MM.1S (cell line): ENCODE results near the gene STAT1.

ENCODE experiments used
- DNase-seq: peaks from one replicate; pipeline ENCODE4 v3.0.0-alpha.2; 2015
- H2AFZ ChIP-seq: fragments of 300-600 bp; sonication (generic); 2 replicates; pipeline ENCODE4 v1.6.0; 2016; ENCODE audit warnings: antibody characterized with exemption, low read length
- H3F3A ChIP-seq: fragments of 300-600 bp; sonication (generic); 2 replicates; pipeline ENCODE4 v1.6.1; 2016; ENCODE audit warnings: mild to moderate bottlenecking, antibody characterized with exemption, low read length, moderate library complexity, mixed read lengths; ENCODE audit not compliant: insufficient read depth
- H3K27ac ChIP-seq: fragments of 300-600 bp; sonication (generic); 2 replicates; pipeline ENCODE4 v1.5.1; 2016; ENCODE audit warnings: mild to moderate bottlenecking, low read length
- H3K27me3 ChIP-seq: fragments of 300-600 bp; sonication (generic); replicated peaks from 2 replicates; pipeline ENCODE4 v1.6.0; 2016; ENCODE audit warnings: low read length; ENCODE audit not compliant: insufficient read depth
- H3K36me3 ChIP-seq: fragments of 300-600 bp; sonication (generic); replicated peaks from 2 replicates; pipeline ENCODE4 v1.6.1; 2016; ENCODE audit warnings: mild to moderate bottlenecking, low read length, mixed read lengths; ENCODE audit not compliant: insufficient read depth
- H3K4me1 ChIP-seq: fragments of 300-600 bp; sonication (generic); 2 replicates; pipeline ENCODE4 v1.6.1; 2016; ENCODE audit warnings: low read length, mixed read lengths
- H3K4me2 ChIP-seq: fragments of 300-600 bp; sonication (generic); 2 replicates; pipeline ENCODE4 v1.6.0; 2016; ENCODE audit warnings: low read depth, low read length
- H3K4me3 ChIP-seq: fragments of 300-600 bp; sonication (generic); 2 replicates; pipeline ENCODE4 v1.5.1; 2016; ENCODE audit warnings: low read length, mixed read lengths
- H3K79me2 ChIP-seq: fragments of 300-600 bp; sonication (generic); 2 replicates; pipeline ENCODE4 v1.6.1; 2016; ENCODE audit warnings: mixed run types, low read length, mixed read lengths
- H3K9ac ChIP-seq: fragments of 300-600 bp; sonication (generic); 2 replicates; pipeline ENCODE4 v1.6.1; 2016; ENCODE audit warnings: low read length, mixed read lengths
- H3K9me2 ChIP-seq: fragments of 300-600 bp; sonication (generic); replicated peaks from 2 replicates; pipeline ENCODE4 v1.6.1; 2016; ENCODE audit warnings: mild to moderate bottlenecking, low read length, mixed read lengths; ENCODE audit not compliant: insufficient read depth
- H3K9me3 ChIP-seq: fragments of 300-600 bp; sonication (generic); replicated peaks from 2 replicates; pipeline ENCODE4 v1.6.1; 2016; ENCODE audit warnings: mild to moderate bottlenecking, low read length, mixed read lengths; ENCODE audit not compliant: insufficient read depth
- H4K20me1 ChIP-seq: fragments of 300-600 bp; sonication (generic); 2 replicates; pipeline ENCODE4 v1.6.1; 2016; ENCODE audit warnings: mild to moderate bottlenecking, low read length, moderate library complexity, mixed read lengths; ENCODE audit not compliant: insufficient read depth
- CTCF ChIP-seq: fragments of 300-600 bp; sonication (generic); IDR thresholded peaks from 2 replicates; pipeline ENCODE4 v1.5.1; 2016; ENCODE audit warnings: antibody characterized with exemption, low read length, mixed read lengths
- EZH2 ChIP-seq: fragments of 300-600 bp; sonication (generic); optimal IDR thresholded peaks from 2 replicates; pipeline ENCODE3; 2017; ENCODE audit warnings: low read depth, mild to moderate bottlenecking, antibody characterized with exemption, low read length, mixed read lengths
- EZH2phosphoT487 ChIP-seq: fragments of 300-600 bp; sonication (generic); IDR thresholded peaks from 2 replicates; pipeline ENCODE4 v1.6.1; 2018; ENCODE audit warnings: antibody characterized with exemption, low read length

Gene STAT1

GRCh38 chr2:190972213-190972612 lies 41.8 kb downstream of the STAT1 start:
- Histone ChIP-seq H3K9me3 (no peaks in the 10 kb centered on the region), H3K79me2 (no peaks in the 10 kb centered on the region), H2AFZ (no peak overlapping the region), H3F3A (no peaks in the 10 kb centered on the region), H3K4me3 (no peak overlapping the region), H3K36me3 (0 out of 2 replicates have a peak, but pooled peaks cover 10% of the 10 kb centered on the region), H3K4me2 (no peak overlapping the region), H3K9me2 (no peaks in the 10 kb centered on the region), H4K20me1 (no peaks in the 10 kb centered on the region), H3K4me1 (no peaks in the 10 kb centered on the region), H3K9ac (no peak overlapping the region), H3K27me3 (no peaks in the 10 kb centered on the region), H3K27ac (no peak overlapping the region)
- no peak for TF ChIP-seq EZH2phosphoT487
- no peak for TF ChIP-seq CTCF
- TF ChIP-seq EZH2: no peak
- no peak for DNase-seq

GRCh38 chr2:190970873-190971506 lies 43.0 kb downstream of the STAT1 start:
- DNase-seq: no peak
- no peak overlapping the region for H2AFZ ChIP-seq
- no peaks in the 10 kb centered on the region for H3K27me3 ChIP-seq
- H3K9ac ChIP-seq: no peak overlapping the region
- no peak overlapping the region for H3K27ac ChIP-seq
- H3K79me2 ChIP-seq: no peaks in the 10 kb centered on the region
- H3K4me2 ChIP-seq: no peak overlapping the region
- 0 out of 2 replicates have a peak, but pooled peaks cover 10% of the 10 kb centered on the region for H3K36me3 ChIP-seq
- TF ChIP-seq EZH2phosphoT487 (no peak), EZH2 (no peak), CTCF (no peak)
- H3K9me3 ChIP-seq: no peaks in the 10 kb centered on the region
- no peaks in the 10 kb centered on the region for H3K9me2 ChIP-seq
- no peaks in the 10 kb centered on the region for H3K4me1 ChIP-seq
- no peaks in the 10 kb centered on the region for H3F3A ChIP-seq
- no peak overlapping the region for H3K4me3 ChIP-seq
- H4K20me1 ChIP-seq: no peaks in the 10 kb centered on the region

- no peaks in the 10 kb centered on the region for H3K27me3 ChIP-seq
- no peaks in the 10 kb centered on the region for H3K9me3 ChIP-seq
- H4K20me1 ChIP-seq: no peaks in the 10 kb centered on the region
- H3K9me2 ChIP-seq: no peaks in the 10 kb centered on the region
- no peak for TF ChIP-seq CTCF
- no peak for TF ChIP-seq EZH2
- no peak for TF ChIP-seq EZH2phosphoT487
- DNase-seq: no peak
- H3K4me1 ChIP-seq: no peaks in the 10 kb centered on the region
- no peak overlapping the region for H3K27ac ChIP-seq
- no peak overlapping the region for H3K9ac ChIP-seq
- no peaks in the 10 kb centered on the region for H3K79me2 ChIP-seq
- H3F3A ChIP-seq: no peaks in the 10 kb centered on the region
- H3K36me3 ChIP-seq: 0 out of 2 replicates have a peak, but pooled peaks cover 10% of the 10 kb centered on the region
- H2AFZ ChIP-seq: no peak overlapping the region
- H3K4me3 ChIP-seq: no peak overlapping the region
- no peak overlapping the region for H3K4me2 ChIP-seq
Measured at GRCh38 chr2:190970160-190970559, 43.8 kb downstream of the STAT1 start.
